NCI-H1417 (cell line): ENCODE results near the gene SEC16A.

Source experiments
- DNase-seq, 3 experiments: peaks; one replicate each; lab custom pipeline; 2025; lab: John Stamatoyannopoulos, UW

The SEC16A gene

DNA sequence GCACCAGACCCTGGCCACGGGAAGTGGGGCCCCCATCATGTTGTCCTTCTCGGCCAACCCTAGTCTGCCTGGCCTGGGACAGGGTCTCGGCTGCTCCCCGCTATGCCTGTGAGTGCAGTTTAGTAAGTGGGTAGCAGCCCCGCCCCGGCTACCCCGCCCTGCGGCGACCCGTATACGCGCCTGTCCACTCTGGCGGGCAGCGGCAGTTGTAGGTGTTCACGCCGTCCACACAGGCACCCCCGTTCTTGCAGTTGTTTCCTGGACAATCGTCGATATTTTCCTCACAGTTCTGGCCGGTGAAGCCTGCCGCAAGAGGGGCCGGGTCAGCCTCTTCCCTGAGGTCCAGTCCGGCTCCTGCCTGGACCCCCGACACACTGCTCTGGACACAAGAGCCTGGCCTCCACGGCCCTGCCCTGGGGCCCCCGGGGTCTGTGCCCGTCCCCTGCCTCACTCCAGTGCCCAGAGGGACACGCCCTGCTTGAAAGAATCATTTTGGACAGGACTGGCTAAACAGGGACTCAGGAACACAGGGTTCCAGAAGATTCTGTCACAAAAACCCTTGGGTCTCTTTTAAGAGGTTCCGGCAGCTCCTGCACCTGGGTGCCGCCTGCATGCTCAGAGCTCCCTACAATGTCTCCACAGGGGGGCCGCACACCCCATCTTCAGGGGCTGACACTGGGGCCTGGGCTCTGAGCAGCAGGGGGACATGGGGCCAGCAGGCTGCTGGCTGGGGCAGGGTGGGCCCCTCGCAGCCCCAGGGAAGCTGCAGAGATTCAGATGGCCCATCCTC is 36.6 kb upstream of the SEC16A start:
- no peak for DNase-seq

DNA sequence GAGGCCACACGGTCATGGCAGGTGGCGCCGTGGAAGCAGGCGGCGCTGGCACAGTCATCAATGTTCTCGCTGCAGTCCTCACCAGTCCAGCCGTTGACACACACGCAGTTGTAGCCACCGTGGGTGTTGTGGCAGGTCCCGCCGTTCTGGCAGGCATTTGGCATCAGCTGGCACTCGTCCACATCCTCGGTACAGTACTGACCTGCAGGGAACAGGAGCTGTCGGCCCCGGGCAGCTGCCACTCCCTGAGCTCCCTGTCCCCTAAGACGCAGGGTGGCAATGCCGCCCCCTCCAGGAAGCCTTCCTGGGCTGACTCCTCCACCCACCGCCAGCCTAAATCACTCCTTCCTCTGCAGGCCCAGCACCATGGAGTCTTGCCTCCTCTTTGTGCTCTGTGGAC is 35.8 kb upstream of the SEC16A start:
- DNase-seq: no peak

DNA sequence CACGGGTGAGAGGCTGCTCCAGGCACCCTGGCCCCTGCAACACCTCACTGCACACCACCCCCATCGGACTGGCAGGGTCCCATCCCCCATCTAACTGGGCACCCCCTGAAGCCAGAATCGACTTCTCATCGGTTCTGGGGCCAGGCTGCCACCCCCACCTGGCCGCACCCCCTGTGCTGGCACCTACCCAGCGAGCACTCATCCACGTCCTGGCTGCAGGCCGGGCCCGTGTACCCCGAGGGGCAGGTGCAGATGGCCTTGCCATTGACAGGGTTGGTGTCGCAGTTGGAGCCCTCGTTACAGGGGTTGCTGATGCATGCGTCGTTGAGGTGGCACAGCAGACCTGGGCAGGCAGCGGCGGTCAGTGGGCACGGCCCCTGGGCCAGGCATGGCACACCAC is 35.1 kb upstream of the SEC16A start:
- DNase-seq: no peak

DNA sequence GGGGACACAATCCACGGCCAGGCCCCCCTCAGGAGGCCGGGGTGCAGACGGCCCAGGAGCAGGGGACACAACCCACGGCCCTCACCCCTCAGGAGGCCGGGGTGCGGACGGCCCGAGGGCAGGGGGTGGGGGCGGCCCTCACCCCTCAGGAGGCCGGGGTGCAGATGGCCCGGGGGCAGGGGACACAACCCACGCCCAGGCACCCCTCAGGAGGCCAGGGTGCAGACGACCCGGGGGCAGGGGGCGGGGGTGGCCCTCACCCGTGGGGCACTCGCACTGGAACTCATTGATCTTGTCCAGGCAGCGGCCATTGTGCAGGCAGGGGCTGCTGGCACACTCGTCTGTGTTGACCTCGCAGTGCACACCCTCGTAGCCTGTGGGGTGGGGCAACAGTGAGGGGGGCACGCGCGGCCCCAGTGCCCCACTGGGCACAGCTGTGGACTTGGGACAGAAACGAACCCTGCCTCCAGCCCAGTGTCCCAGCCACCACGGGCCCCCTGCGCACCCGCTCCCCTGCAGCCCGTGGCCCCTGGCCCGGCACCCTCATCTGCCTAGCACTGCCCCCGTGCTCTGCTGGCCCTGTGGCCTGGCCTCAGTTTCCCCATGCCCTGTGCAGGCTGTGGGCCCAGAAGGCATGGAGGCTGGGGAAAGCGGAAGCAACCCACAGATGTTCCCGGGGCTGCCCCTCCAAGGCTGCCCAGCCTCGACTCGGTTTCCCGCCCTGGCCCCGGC is 34.3 kb upstream of the SEC16A start:
- no peak for DNase-seq

DNA sequence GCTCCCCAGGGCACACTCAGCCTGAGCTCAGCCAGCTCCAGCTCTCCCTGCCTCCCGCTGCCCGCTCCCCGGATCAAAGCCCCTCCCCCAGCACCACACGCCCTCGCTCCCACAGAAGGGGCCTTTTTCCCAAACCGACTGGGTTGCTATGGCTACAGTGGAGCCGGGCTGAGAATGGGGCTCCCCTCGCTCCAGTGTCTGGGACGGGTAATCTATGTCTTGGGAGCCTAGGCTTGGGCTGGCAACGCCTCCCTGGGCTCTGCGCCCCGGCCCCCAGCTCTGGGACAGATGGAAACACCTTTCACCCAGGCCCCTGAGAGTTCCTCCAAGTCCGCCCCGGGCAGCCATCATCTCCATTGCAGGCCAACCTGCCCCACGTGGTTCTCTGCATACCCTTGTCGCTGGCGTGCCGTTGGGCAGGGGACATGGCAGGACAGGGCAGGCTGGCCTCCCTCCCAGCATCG is 33.4 kb upstream of the SEC16A start:
- DNase-seq: no peak

DNA sequence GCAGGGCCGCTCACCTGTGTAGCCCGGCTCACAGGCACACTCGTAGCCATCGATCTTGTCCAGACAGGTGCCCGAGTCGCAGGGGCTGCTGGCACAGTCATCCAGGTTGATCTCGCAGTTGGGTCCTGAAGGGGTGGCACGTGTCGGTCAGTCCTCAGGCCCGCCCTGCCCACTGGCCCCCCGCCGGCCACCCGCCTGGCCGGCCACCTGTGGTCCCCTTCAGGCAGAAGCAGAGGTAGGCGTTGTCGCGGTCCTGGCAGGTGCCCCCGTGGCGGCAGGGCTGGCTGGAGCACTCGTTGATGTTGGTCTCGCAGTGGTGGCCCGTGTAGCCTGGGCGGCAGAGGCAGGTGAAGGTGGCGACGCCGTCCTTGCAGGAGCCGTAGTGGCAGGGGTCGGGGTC is 32.4 kb upstream of the SEC16A start:
- DNase-seq: no peak

DNA sequence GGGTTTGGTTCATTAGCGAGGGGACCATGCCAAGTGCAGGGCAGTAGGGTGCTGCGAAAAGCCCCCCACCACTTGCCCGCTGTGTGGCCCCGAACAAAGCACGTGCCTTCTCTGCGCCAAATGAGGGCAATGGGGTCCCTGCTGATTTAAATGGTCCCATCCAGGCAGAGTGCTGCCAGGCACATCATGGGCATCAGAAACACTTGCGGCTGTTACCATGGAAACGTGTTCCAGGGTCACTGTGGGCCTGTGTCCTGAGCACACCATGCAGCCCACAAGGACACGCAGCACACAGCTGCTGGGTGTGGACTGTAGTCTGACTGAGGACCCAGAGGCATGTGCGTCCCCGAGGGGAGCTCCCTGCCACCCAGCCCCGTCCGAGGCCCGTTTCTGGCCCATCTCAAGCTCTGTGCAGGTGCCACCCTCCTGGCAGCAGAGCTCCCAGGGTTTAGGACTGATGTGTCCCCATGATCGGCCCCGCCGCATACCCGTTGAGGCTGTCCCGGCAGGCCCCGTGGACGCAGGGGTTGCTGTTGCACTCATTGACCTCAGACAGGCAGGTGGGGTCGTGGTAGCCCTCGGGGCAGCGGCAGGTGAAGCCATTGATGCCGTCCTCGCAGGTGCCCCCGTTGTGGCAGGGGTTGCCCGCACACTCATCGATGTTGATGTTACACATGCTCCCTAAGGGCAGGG is 31.3 kb upstream of the SEC16A start:
- peak in 1 of 3 experiments; percentile 16 for DNase-seq

DNA sequence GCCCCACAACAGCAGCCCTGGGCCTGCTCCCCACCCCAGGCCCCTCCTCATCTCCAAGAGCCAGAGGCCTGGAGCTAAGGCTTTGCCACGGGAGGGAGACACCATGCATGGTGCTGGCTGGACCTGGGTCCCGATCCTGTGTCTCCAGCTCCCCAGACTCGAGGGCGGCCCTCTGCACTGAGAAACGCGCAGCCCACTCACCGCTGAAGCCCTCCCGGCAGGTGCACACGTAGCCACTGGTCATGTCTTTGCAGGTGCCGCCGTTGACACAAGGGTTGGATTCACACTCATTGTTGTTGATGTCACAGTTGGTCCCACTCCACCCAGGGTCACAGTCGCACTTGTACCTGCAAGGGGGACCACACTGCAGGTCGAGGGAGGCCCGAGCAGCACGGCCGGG is 30.4 kb upstream of the SEC16A start:
- no peak for DNase-seq

DNA sequence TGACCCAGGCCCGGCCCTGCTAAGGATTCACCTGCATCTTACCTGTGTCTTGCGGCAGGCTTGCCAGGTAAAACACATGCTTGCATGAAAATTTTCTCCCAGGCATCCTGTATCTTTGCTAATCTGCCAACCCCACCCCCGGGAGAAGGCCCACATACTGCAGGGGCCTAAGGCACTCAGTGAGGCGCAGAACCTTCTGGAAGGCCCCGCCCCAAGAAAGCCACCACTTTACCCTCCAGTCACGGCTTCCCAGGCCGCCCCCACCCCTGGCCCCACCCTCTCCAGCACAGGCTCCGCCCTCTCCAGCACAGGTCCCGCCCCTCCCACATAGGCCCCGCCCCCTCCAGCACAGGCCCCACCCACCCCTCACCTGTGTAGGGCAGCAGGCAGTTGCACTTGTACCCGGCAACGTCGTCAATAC is 29.8 kb upstream of the SEC16A start:
- no peak for DNase-seq

DNA sequence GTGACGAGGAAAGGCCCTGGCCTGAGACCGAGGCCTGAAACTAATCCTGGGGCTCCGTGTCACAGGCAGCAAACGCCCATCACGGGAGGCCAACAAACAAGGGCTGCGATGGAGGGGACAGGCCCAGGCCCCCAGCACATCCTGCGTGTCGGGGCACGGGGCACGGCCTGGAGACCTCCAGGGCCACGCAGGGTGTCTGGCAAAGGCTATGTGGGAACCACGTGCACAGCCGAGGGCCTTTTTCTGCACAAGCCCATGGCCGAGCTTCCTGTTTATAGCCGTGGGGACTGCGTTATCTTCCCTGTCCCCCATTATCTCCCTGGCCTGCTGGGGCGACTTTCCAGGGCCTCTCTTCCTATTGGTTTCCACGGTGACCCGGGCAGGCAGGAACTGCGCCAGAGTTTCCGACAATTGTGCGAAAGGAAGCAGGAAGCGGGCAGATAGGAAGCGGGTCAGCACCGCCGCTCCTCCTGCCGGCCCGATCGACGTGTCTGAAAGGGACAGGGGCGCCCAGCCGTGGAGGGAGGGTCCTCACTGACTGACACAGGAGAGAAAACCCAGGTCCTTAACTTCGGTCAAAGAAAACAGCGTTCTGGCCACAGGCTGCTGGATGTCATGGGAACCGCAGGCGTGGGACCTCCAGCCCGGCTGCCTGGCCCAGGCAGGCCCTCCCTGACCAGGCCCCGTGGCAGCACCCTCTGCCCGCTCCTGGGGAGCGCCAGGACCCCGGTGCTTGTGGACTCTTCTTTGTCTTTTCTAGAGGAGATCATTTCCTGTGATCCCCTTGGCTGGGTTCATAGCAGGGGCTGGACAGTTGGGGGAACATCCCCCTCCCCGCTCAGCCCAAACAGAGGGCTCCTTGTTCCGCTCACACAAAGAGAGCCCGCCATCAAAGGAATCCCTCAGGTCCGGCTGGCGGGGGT is 29.1 kb upstream of the SEC16A start:
- no peak for DNase-seq

DNA sequence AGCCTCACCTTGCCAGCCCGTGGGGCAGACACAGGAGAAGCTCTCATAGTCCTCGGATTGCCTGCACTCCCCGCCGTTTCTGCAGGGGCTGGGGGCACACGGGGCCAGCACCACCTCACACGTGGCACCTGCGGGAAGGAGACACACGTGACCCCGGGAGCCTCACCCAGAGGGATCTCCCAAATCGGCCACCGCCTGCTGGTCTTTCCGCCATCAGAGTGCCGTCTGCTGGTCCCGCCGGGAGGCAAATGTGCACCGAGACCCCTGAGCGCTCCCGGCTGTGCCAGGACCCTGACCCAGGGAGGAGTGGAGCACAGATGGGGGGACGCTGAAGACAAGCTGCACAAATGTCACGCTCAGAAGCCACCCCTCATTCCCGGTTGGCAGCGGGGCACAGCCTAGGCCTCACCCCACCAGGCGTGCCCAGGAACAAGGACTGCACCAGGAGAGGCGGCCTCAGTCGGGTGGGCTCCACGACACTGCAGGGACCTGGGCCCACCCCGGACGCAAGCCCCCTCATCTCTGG is 28.4 kb upstream of the SEC16A start:
- no peak for DNase-seq

DNA sequence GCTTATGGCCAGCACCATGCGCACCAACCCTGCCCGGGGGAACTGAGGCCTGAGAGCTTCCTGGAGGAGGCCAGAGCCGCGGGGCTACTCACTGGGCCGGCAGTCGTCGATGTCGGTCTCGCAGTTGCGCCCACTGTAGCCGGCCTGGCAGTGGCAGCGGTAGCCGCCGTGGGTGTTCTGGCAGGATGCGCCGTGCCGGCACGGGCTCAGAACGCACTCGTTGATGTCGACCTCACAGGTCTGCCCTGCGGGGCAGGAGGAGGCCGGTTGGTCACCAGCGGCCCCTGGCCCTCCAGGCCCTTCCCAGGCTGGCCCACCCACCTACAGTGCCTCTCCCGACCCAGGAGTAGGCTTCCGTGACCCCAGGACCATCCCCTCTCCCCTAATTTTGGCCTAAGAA is 27.7 kb upstream of the SEC16A start:
- no peak for DNase-seq

DNA sequence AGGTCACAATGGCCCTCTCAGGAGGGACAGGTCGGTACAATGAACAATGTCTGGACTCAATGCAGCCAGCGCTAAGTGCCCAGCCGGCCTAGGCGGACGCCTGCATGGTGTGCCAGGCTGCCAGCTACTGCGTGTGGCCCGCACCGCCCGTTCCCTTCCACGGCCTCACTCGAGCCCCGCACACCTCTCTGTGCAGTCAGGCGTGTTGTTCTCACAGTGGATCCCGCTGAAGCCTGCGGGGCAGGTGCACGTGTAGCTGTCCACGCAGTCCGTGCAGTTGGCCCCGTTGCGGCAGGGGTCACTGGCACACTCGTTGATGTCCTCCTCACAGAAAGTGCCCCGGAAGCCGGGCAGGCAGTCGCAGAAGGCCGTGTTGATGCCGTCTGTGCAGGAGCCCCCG is 26.7 kb upstream of the SEC16A start:
- DNase-seq: no peak

DNA sequence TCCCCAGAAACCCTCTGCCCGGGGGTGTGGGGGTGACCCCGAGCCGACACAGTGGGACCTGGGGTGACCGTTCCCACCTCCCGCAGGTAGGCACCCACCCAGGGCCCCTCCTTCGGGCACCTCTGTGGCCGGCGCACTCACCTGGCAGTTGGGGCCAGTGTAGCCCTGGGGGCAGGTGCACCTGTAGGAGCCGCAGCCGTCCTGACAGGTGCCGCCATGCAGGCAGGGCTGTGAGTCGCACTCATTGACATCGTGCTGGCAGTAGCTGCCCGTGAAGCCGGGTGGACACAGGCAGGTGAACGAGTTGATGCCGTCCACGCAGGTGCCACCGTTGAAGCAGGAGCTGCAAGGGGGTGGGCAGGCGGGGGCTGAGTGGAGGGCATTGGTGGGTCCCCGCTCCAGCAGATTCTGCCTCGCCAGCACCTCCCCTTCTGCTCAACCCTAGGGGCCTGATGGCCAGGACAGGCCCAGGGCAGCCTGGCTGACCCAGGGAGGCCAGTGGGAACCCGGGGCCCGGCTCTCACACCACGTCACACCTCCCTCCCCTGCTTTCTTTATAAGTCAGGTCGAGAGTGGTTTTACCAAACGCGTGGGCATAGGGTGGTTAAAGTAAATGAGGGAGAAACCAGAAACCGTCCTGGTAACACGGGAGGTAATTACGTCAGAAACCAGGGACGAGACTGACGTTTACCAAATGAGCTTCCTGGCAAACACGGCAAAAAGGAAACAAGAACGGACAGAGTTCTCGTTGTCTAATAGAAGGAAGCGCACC is 26.1 kb upstream of the SEC16A start:
- peak in 2 of 3 experiments; percentile 16 to 39 for DNase-seq

DNA sequence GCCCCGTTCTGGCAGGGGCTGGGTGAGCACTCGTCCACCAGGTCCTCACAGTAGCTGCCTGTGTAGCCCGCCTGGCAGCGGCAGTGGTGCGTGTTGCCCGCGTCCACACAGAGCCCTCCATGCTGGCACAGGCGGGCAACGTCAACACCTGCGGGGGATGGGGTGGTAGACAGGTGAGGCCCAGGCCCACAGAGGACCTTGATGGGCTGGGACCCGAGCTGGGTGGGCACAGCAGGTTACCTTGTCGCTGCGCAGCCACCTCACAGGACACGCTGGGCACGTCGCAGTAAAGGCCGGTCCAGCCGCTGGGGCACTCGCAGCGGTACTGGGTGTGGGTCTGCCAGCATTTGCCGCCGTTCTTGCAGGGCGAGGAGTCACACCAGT is 25.1 kb upstream of the SEC16A start:
- DNase-seq: no peak

DNA sequence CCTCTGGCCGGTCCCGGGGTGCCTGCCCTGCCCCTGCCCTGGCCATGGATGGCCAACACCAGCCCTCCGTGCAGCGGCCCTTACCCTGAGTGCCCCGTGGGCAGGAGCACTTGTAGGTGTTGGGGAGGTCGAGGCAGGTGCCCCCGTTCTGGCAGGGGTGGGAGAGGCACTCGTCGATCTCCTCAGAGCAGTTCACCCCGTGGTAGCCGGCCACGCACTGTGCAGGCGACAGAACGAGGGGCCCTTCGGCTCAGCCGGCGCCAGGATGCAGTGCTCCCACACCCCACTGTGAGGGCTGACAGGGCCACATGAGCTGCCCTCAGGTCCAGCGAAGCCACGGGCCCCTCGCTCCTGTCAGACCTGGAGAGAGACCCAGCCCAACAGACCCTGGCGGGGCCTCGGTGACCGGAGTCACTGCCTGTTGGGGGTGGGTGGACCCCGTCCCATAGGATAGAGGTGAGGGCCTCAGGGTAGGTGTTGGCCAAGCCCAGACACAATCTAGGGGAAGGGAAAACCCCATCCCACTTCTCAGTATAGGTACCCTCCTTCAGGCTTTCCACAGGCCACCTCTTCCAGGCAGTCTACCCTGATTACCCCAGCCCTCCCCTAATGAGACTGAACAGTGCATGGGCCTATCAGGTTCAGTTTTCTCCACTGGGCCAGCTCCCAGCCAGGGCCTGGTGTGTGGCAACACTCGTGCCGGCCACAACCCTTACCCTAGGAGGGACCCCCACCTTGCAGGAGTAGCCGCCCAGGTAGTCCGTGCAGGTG is 24.6 kb upstream of the SEC16A start:
- DNase-seq: no peak

DNA sequence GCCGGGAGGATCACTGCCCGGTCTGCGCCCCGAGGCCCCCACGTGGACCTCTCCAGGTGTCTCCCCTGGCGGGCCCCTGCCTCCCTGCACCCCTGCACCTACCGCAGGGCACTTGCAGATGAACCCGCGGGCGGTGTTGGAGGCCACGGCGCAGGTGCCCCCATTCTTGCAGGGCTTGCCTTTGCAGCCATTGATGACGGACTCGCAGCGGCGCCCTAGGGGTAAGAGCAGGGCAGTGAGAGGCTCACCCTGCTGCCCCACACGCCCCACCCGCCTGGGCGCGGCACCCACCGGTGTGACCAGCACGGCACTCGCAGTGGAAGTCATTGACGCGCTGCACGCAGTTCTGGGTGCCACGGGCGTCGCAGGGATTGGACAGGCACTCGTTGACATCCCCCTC is 23.6 kb upstream of the SEC16A start:
- DNase-seq: no peak

DNA sequence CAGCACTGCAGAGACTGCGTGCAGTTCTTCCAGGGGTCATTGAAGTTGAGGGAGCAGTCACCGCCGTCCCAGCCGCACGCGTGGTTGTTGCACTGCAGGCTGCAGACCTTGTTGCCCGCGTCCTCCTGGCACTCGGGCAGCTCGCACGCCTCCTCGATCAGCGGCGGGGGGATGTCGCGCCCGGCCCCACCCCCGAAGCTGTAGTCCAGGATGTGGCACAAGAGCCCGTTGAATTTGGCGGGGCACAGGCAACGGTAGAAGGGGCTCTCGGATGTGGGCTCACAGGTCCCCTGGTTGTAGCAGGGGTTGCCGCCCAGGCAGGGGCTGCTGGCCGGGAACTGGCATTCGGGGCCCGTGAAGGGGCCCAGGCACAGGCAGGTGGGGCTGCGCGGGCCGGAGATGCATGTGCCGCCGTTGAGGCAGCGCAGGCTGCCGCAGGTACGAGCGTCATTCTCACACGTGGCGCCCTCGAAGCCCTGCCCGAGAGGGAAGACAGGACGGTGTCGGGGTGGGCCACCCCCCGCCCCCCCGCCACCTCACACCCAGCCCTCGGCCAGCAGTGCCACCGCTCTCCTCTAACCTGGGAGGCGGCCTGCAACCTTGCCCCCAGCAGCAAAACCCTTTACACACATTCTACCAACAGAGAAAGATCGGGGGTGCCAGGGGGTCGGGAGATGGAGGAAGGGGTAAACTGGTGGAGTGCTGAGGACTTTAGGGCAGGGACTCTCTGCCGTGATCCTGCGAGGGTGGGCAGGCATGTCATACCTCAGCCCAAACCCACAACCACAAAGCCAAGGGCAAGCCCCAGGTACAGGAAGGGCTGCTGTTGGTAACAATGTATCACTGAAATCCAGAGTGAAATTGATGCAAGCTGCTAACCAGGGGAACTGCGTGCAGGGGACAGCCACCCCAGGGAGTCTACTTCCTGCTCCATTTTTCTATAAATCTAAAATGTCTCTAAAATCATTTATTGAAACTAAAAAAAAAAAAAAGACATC is 22.9 kb upstream of the SEC16A start:
- no peak for DNase-seq
